ENCODE data around the gene KIF1A. TPM values are rescaled to one million over a fixed set of nuclear protein-coding genes. Genes with fewer than 3 reads are reported as not detected.

Gene KIF1A
- 10 to 100 TPM in 3 of 4 donors, 1 to 10 TPM in 1; 7.9 to 15.8 (median 12.5) TPM for polyA plus RNA-seq (ENCODE audit: insufficient read length in 4 of 4)

GRCh38 chr2:240819858-240820606, at the start of gene KIF1A:
TSS of gene KIF1A (minus strand) at chr2:240820219. CDS start at chr2:240797752, 22,467 bp downstream.
- no peak for DNase-seq (ENCODE audit: low read depth in 4 of 4, low spot score in 2 of 4)

GRCh38 chr2:240869109-240869955, 49.3 kb upstream of the KIF1A start:
- no peak for DNase-seq (ENCODE audit: low read depth in 4 of 4, low spot score in 2 of 4)

GRCh38 chr2:240868286-240869108, 48.5 kb upstream of the KIF1A start, which contains the start of gene AGXT:
TSS of gene AGXT (plus strand) at chr2:240868824. CDS start at chr2:240868866, 42 bp downstream.
- no peak for DNase-seq (ENCODE audit: low read depth in 4 of 4, low spot score in 2 of 4)

- DNase-seq (ENCODE audit: low read depth in 4 of 4, low spot score in 2 of 4) = no peak
Measured at GRCh38 chr2:240865391-240865790, 45.4 kb upstream of the KIF1A start.

GRCh38 chr2:240864475-240864874, 44.5 kb upstream of the KIF1A start:
- no peak for DNase-seq (ENCODE audit: low read depth in 4 of 4, low spot score in 2 of 4)

GRCh38 chr2:240861547-240861946, 41.5 kb upstream of the KIF1A start:
- no peak for DNase-seq (ENCODE audit: low read depth in 4 of 4, low spot score in 2 of 4)

- no peak for DNase-seq (ENCODE audit: low read depth in 4 of 4, low spot score in 2 of 4)
Measured at GRCh38 chr2:240858871-240859270, 38.9 kb upstream of the KIF1A start.

GRCh38 chr2:240858321-240858720, 38.3 kb upstream of the KIF1A start:
- no peak for DNase-seq (ENCODE audit: low read depth in 4 of 4, low spot score in 2 of 4)

GRCh38 chr2:240857039-240858008, 37.3 kb upstream of the KIF1A start:
- no peak for DNase-seq (ENCODE audit: low read depth in 4 of 4, low spot score in 2 of 4)

- no peak for DNase-seq (ENCODE audit: low read depth in 4 of 4, low spot score in 2 of 4)
Measured at GRCh38 chr2:240856151-240856980, 36.3 kb upstream of the KIF1A start.

- DNase-seq (ENCODE audit: low read depth in 4 of 4, low spot score in 2 of 4) = no peak
Measured at GRCh38 chr2:240855670-240856069, 35.7 kb upstream of the KIF1A start.

- DNase-seq (ENCODE audit: low read depth in 4 of 4, low spot score in 2 of 4) = no peak
Measured at GRCh38 chr2:240852671-240853314, 32.8 kb upstream of the KIF1A start.

GRCh38 chr2:240851078-240851991, 31.3 kb upstream of the KIF1A start:
- peak; percentile 31 to 60 (median 50) for DNase-seq (ENCODE audit: low read depth in 4 of 4, low spot score in 2 of 4)

- DNase-seq (ENCODE audit: low read depth in 4 of 4, low spot score in 2 of 4) = no peak
Measured at GRCh38 chr2:240850756-240851077, 30.7 kb upstream of the KIF1A start.

- no peak for DNase-seq (ENCODE audit: low read depth in 4 of 4, low spot score in 2 of 4)
Measured at GRCh38 chr2:240850026-240850425, 30.0 kb upstream of the KIF1A start.

GRCh38 chr2:240848900-240849680, 29.1 kb upstream of the KIF1A start:
- DNase-seq (ENCODE audit: low read depth in 4 of 4, low spot score in 2 of 4) = no peak

Measured in left renal cortex interstitium (tissue), 4 donors.